NCI-H1436 treated with DMSO at 0.1 percent for 48 hours (cell line): ENCODE measurements around the gene ATP8B1.

ENCODE experiments used
- DNase-seq: peaks from one replicate; lab custom pipeline; 2025; lab: John Stamatoyannopoulos, UW

ATP8B1 gene

GRCh38 chr18:57819119-57819518 is 16.0 kb upstream of the ATP8B1 start:
- no peak for DNase-seq

GRCh38 chr18:57816208-57816954 is 13.3 kb upstream of the ATP8B1 start:
- no peak for DNase-seq

GRCh38 chr18:57814555-57814954 is 11.4 kb upstream of the ATP8B1 start:
- DNase-seq = no peak

- DNase-seq = no peak
Measured at GRCh38 chr18:57813245-57813644, 10.1 kb upstream of the ATP8B1 start.

- DNase-seq = no peak
Measured at GRCh38 chr18:57812126-57812477, 9.0 kb upstream of the ATP8B1 start.

GRCh38 chr18:57811477-57812125 is 8.5 kb upstream of the ATP8B1 start:
- no peak for DNase-seq

- DNase-seq = no peak
Measured at GRCh38 chr18:57809190-57809589, 6.1 kb upstream of the ATP8B1 start.

DNA sequence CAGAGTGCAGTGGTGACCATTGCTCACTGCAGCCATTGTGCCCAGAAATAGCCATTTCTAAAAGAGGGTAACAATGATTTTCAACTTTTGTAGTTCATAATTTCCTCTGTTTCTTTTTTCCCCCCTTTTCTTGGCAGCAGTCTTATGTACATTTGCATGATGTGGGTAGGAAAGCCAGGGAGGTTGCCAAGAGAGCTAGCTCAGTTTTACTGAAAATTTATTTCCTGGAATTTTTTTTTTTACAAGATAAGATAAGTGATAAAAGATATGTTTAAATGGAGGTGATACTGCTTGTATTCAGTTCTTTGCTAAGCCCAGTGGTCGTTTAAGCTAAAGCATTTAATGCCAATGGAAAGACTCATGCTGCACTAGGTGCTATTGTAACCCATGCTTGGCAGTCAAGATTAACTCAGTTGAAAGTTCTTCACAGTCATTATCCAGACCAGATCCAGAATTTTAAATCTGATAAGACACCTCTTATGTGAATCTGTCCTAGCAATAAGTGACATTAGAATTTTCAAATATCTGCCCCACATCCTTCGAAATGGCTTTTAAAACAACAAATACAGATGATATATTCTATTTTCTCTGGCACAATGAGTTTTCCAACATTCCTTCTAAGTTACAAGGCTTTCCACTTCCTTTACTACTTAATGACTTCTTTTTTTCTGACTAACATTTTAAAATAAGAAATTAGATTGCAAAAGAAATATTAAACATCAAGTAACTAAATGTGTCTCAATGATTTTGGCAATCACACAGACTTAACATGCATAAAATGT is 4.4 kb upstream of the ATP8B1 start:
- DNase-seq = no peak

DNA sequence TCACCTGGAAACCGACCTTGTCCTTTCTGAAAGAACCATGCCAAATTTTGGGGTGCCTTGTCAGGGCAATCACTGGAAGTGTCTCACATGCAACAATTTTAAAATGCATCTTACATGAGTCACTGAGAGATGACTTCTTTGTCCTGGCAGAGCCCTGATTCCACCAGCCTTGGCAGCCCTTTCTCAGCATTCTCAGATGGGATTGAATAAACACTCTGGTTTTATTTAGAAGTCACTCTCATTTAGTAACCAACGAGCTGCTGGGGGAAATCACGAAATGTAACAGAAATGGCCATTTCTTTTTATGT is 3.8 kb upstream of the ATP8B1 start:
- DNase-seq = no peak

DNA sequence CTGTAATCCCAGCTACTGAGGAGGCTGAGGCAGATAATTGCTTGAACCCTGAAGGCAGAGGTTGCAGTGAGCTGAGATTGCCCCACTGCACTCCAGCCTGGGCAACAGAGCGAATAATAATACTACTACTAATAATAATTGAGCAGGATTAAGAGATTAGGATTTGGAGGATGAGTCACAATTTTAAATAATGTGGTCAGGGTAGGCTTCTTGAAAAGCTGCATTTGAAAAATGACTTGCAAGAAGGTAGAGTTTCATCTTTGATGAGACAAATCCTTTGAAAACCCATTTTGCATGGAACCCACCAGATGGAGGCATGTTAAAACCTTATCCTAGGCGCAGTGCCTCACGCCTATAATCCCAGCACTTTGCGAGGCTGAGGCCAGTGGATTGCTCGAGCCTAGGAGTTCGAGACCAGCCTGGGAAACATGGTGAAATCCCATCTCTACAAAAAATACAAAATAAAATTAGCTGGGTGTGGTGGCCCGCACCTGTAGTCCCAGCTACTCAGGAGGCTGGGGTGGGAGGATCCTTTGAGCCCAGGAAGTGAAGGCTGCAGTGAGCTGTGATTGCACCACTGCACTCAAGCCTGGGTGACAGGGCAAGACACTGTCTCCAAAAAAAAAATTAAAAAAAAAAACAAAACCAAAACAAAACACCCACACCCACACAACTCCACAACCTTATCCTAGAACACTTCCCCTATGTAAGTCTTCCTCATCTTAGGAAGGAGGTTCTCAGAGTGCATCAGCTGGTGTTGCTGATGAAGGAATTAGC is 3.3 kb upstream of the ATP8B1 start:
- DNase-seq = no peak

GRCh38 chr18:57805117-57805516 is 2.0 kb upstream of the ATP8B1 start:
- DNase-seq = no peak

GRCh38 chr18:57804557-57804956 is 1.4 kb upstream of the ATP8B1 start:
- no peak for DNase-seq

GRCh38 chr18:57802213-57803102 is 657 bp downstream of the ATP8B1 start:
- DNase-seq = no peak

DNA sequence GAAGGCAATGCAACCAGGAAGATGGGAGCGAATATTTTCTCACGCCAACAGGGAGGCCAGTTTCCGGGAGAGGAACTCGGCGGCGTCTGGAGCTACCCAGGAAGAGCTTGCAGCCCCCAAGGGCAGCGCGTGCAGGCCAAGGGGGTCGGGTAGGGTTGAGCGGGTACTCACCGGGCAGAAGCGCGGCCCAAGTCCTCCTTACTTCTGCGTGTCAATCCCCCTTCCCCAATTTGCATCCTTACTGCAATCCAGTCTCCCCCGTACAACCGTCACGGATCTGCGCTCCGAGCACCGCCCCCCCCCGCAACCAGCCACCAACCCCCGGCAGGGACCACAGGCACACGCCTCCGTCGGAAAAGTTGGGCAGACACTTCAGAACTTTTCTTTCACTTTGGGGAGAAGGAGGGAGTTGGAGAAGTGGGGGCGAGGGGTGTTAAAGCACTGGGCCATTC is 1.3 kb downstream of the ATP8B1 start:
- DNase-seq = no peak

DNA sequence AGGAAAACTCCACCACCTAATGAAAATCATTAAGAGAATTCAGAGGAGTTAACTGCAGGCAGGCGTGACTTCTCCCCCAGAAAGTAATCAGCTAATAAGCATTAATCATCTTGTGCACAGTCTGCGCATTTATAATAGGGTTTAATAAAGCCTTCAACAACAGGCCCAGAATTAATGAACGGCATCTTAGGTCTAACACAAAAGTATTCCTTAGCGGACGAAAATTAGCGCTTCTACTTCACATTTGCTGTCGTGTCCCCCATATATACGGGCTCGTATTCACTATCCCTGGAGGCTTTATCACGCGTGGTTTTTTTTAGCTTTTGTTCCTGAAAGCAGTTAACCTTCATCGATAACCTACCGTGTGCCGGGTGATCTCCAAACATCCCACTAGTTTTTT is 1.8 kb downstream of the ATP8B1 start:
- no peak for DNase-seq

DNA sequence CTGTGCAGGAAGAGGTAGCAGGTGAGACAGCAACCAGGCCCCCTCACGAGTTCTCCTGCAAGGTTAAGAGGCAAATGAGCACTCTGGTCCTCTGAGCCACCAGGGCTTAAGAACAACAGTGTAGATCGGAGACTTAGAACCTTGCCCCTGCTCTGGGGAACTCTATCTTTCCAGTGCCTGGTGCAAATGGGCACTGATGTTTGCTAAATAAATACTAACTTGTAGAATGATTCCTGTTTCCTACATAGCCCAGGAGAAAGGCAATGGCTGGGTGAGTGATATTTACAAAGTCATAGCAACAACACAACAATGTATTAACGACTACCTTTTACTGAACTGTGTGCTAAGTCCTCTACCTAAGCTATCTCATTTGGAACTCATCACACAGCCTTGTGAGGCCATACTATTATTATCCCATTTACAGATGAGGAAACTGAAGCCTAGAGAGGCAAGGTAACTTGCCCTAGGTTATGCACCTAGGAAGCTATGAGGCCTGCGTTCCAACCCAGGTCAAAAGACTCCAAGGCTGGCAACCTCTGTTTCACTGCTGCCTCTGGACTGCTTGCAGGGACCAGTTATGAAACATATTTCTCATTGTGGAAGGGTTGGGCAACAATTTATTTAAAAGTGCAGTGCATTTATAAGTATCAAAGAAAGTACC is 4.3 kb downstream of the ATP8B1 start:
- DNase-seq = no peak

GRCh38 chr18:57797209-57797651 is 5.9 kb downstream of the ATP8B1 start:
- DNase-seq = no peak

DNA sequence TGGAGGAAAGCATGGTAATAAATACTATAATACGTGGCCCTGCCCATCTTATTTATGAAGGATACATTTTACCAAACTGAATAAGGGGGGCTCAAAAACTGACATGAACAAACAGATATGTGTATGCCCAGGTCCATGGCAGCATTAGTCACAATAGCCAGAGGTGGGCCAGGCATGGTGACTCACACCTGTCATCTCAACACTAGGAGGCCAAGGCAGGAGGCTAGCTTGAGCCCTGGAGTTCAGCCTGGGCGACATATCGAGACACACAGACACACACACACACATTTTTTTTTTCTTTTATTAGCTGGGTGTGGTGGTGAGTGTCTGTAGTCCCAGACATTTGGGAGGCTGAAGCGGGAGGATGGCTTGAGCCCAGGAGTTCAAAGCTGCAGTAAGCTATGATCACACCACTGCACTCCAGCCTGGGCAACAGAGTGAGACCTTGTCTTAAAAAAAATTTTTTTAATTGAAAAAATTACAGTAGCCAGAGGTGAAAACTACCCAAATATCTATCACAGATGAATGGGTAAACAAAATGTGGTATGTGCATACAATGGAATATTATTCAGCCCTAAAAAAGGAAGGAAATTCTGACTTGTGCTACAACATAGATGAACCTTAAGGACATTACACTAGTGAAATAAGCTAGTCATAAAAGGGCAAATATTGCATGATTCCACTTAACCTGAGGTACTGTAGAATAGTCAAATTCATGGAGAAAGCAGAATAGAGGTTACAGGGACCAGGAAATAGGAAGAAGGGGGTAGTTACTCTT is 8.0 kb downstream of the ATP8B1 start:
- no peak for DNase-seq

- no peak for DNase-seq
Measured at GRCh38 chr18:57793302-57793986, 9.7 kb downstream of the ATP8B1 start.
